HepG2 (cell line): ENCODE results near the gene ENPP7. TPM values are rescaled to one million over a fixed set of nuclear protein-coding genes. Genes with fewer than 3 reads are reported as not detected.

Source experiments
- ATAC-seq: fragments of 200-7000 bp; cut with Tn5 transposase; 3 replicates; pipeline ENCODE4 v1.9.1; 2020; ENCODE audit warnings: mild to moderate bottlenecking, moderate library complexity
- BruUV-seq: library from RNA; stranded (reverse); fragments of 400-500 nt; replicated peaks from 2 replicates; lab custom pipeline; 2021; lab: Mats Ljungman, UMichigan
- CTCF ChIA-PET: fragments of 300-600 bp; formaldehyde crosslinking; extraction: SDS; loops from one replicate; lab custom pipeline; 2021; ENCODE audit warnings: low total read pairs, inconsistent platforms, low intra/inter-chr PET ratio; lab: Yijun Ruan, JAX
- POLR2A ChIA-PET: fragments of 350-600 bp; sonication (Branson Sonifier 250); formaldehyde crosslinking; loops from one replicate; lab custom pipeline; 2020; ENCODE audit warnings: antibody characterized with exemption, inconsistent platforms; lab: Yijun Ruan, JAX
- DNase-seq: peaks from one replicate; pipeline ENCODE4 v3.0.0-alpha.2; 2015; ENCODE audit warnings: low spot score
- FAIRE-seq: peaks from 3 replicates; lab custom pipeline; 2011; peaks lifted over from hg19 to GRCh38; lab: Jason Lieb, UNC
- H2AFZ ChIP-seq: one replicate; pipeline ENCODE4 v1.6.1; 2011; ENCODE audit warnings: low read length, inconsistent platforms
- H3K27ac ChIP-seq: fragments of 300-600 bp; 3 replicates; pipeline ENCODE4 v1.8.0; 2011; ENCODE audit warnings: mixed run types, mild to moderate bottlenecking, mixed read lengths, low read length, inconsistent platforms; ENCODE audit not compliant: insufficient read depth; ENCODE audit errors: extremely low read length
- H3K27me3 ChIP-seq, 2 experiments: fragments of 200-600 bp in 1 of 2; 2 replicates in 1 of 2; 3 replicates in 1 of 2; pipeline versions ENCODE4 v1.6.0 to v1.8.0; 2011; ENCODE audit warnings: low read length in 2 of 2, mild to moderate bottlenecking in 2 of 2, moderate library complexity in 2 of 2, inconsistent platforms in 1 of 2; ENCODE audit not compliant: insufficient read depth in 2 of 2, control insufficient read depth in 1 of 2
- H3K36me3 ChIP-seq, 2 experiments: fragments of 200-600 bp in 1 of 2; replicated peaks in 1 of 2; 2 replicates in 1 of 2; 3 replicates in 1 of 2; pipeline versions ENCODE4 v1.5.1 to v1.8.0; 2011; ENCODE audit warnings: low read length in 2 of 2, inconsistent platforms in 1 of 2; ENCODE audit not compliant: insufficient read depth in 2 of 2, control insufficient read depth in 1 of 2
- H3K4me1 ChIP-seq: 2 replicates; pipeline ENCODE4 v1.5.1; 2012; ENCODE audit warnings: low read length, inconsistent platforms; ENCODE audit not compliant: insufficient read depth
- H3K4me2 ChIP-seq: 2 replicates; pipeline ENCODE4 v1.6.0; 2011; ENCODE audit warnings: low read depth, low read length, inconsistent platforms
- H3K4me3 ChIP-seq, 3 experiments: fragments of 200-600 bp in 1 of 3; sonication (generic), shearing (Covaris generic) in 1 of 3; replicated peaks in 1 of 3; 2 replicates each; pipeline ENCODE4 v1.5.1; 2011 to 2016; ENCODE audit warnings: low read length in 3 of 3, inconsistent platforms in 2 of 3, low read depth in 2 of 3, mild to moderate bottlenecking in 2 of 3, control low read depth in 1 of 3, mixed read lengths in 1 of 3; ENCODE audit not compliant: insufficient read depth in 1 of 3
- H3K79me2 ChIP-seq: one replicate; pipeline ENCODE4 v1.6.1; 2011; ENCODE audit warnings: low read length, inconsistent platforms; ENCODE audit not compliant: insufficient read depth
- H3K9ac ChIP-seq: 2 replicates; pipeline ENCODE4 v1.6.0; 2011; ENCODE audit warnings: mild to moderate bottlenecking, low read depth, low read length, inconsistent platforms; ENCODE audit not compliant: insufficient read depth
- H3K9me3 ChIP-seq: 2 replicates; pipeline ENCODE4 v1.5.1; 2012; ENCODE audit warnings: mild to moderate bottlenecking, low read length
- H4K20me1 ChIP-seq: 2 replicates; pipeline ENCODE4 v1.6.0; 2011; ENCODE audit warnings: inconsistent platforms, mild to moderate bottlenecking, low read length, moderate library complexity; ENCODE audit not compliant: insufficient read depth
- SP1 ChIP-seq, 2 experiments: fragments of 450-650 bp in 1 of 2; sonication (generic) in 1 of 2; formaldehyde crosslinking in 1 of 2; IDR thresholded peaks; 2 replicates each; pipeline versions ENCODE4 v1.4.0 to v1.6.1; 2016 to 2020; ENCODE audit warnings: missing genetic modification reagents in 1 of 2
- TFAP4 ChIP-seq: sonication (generic); IDR thresholded peaks from 2 replicates; pipeline ENCODE4 v1.6.1; 2016; ENCODE audit warnings: low read depth, borderline replicate concordance
- ZNF576 ChIP-seq: sonication (generic); formaldehyde crosslinking; IDR thresholded peaks from 2 replicates; pipeline ENCODE4 v1.4.0; 2020; ENCODE audit warnings: mild to moderate bottlenecking, missing genetic modification reagents
- ZNF687 ChIP-seq: sonication (generic); formaldehyde crosslinking; IDR thresholded peaks from 2 replicates; pipeline ENCODE4 v1.5.1; 2020; ENCODE audit warnings: mild to moderate bottlenecking, missing genetic modification reagents, moderate library complexity
- WGBS: methylation state at CpG from one replicate; pipeline ENCODE4 v1.1.6; 2017; ENCODE audit warnings: low lambda C conversion rate; 5-methylcytosine and 5-hydroxymethylcytosine counted together
- in situ Hi-C: cut with HindIII; loops from 2 replicates; pipeline ENCODE4 v1.10.0; 2017; ENCODE audit warnings: low pct_unique_long_range_greater_than_20kb; ENCODE audit not compliant: extremely low pct_ligation_motif_present
- intact Hi-C: fragments of 100-400 bp; cut with micrococcal nuclease; formaldehyde crosslinking; loops from one replicate; pipeline ENCODE4 v1.10.0; 2022; ENCODE audit not compliant: unreplicated experiment
- polyA plus RNA-seq, 8 experiments: library from polyadenylated mRNA; depleted of rRNA in 3 of 8; stranded (reverse) in 7 of 8; unstranded in 1 of 8; fragments of >200 nt; fragmentation: Illumina TruSeq in 4 of 8; extraction: Trizol in 4 of 8; gene quantifications; 2 replicates each; pipeline versions ENCODE4 v1.2.1 to v1.2.3, GENCODE V29; 2011 to 2016; ENCODE audit warnings: low read depth in 4 of 8, missing spikeins in 1 of 8, mixed read lengths in 1 of 8; ENCODE audit not compliant: insufficient read depth in 1 of 8
- total RNA-seq, 5 experiments: library from RNA; depleted of rRNA; stranded (reverse); fragments of >200 nt; fragmentation: Illumina TruSeq; extraction: Trizol; gene quantifications; 2 replicates each; pipeline ENCODE4 v1.2.3, GENCODE V29; 2016; ENCODE audit warnings: low read depth in 1 of 5

ENPP7 gene
- total and polyA plus RNA-seq, 2 of the 13 experiments (the other 11 are each of a cell fraction or from before 2014, with no cell fraction given): 1.1 to 2.2 TPM

- Histone ChIP-seq H3K9ac (no peak overlapping the region), H4K20me1 (no peaks in the 10 kb centered on the region)
- POLR2A ChIA-PET: no interaction called here
- TF ChIP-seq ZNF687 (CRISPR knock-in tag) (peak; percentile 19; the same call in 1 of the 2 replicates), ZNF576 (CRISPR knock-in tag) (no peak), TFAP4 (peak; percentile 48; the same call in 1 of the 2 replicates), SP1 (IDR thresholded peaks at IDR 0.05) (no peak), SP1 (CRISPR knock-in tag; IDR thresholded peaks at IDR 0.05) (no peak)
- TF ChIP-seq, all 625 proteins: peak for 2
- ATAC-seq: no peak
- in situ Hi-C loops: no loop called here
- no peak overlapping the region for H3K4me3 ChIP-seq
- no peak overlapping the region for H3K27ac ChIP-seq
- BruUV-seq: no TSS peak
- CTCF ChIA-PET: no interaction called here
- FAIRE-seq: no peak
- H3K9me3 ChIP-seq: no peaks in the 10 kb centered on the region
- DNase-seq: no peak
- no peak overlapping the region for H2AFZ ChIP-seq
- peaks cover 13 to 26% of the 10 kb centered on the region in 2 experiments; a peak in 3 of 5 replicates for H3K27me3 ChIP-seq
- peak overlapping the region; percentile 5; the same call in 1 of the 2 replicates for H3K4me2 ChIP-seq
- intact Hi-C loops: no loop called here
- WGBS: 34% methylated on average over 20 of the region's 20 CpGs
- peaks cover 55% of the 10 kb centered on the region for H3K4me1 ChIP-seq
- no peaks in the 10 kb centered on the region for H3K36me3 ChIP-seq
- no peaks in the 10 kb centered on the region for H3K79me2 ChIP-seq
These were observed 18.9 kb upstream of the ENPP7 start for GRCh38 chr17:79711715-79712305.
